ENCODE measurements around the gene CNTN4.

CNTN4 gene

GRCh38 chr3:2212206-2212605 lies 113.5 kb downstream of the CNTN4 start:
- no peak for DNase-seq (ENCODE audit: low read depth)
- no peak for TF ChIP-seq CTCF (conservative IDR thresholded peaks at IDR 0.05; ENCODE audit: low read depth, low read length)
- no peak overlapping the region for H3K4me3 ChIP-seq (ENCODE audit: low read depth, low read length)

- TF ChIP-seq CTCF (conservative IDR thresholded peaks at IDR 0.05; ENCODE audit: low read depth, low read length), result no peak
- H3K4me3 ChIP-seq (ENCODE audit: low read depth, low read length), result no peak overlapping the region
- DNase-seq (ENCODE audit: low read depth), result no peak
These were observed 119.7 kb downstream of the CNTN4 start for GRCh38 chr3:2218375-2218774.

- TF ChIP-seq CTCF (conservative IDR thresholded peaks at IDR 0.05; ENCODE audit: low read depth, low read length), result no peak
- no peak for DNase-seq (ENCODE audit: low read depth)
- H3K4me3 ChIP-seq (ENCODE audit: low read depth, low read length), result no peak overlapping the region
These were observed 120.2 kb downstream of the CNTN4 start for GRCh38 chr3:2218816-2219215.

GRCh38 chr3:2236203-2236602 lies 137.5 kb downstream of the CNTN4 start:
- H3K4me3 ChIP-seq (ENCODE audit: low read depth, low read length), result no peak overlapping the region
- TF ChIP-seq CTCF (conservative IDR thresholded peaks at IDR 0.05; ENCODE audit: low read depth, low read length), result no peak
- DNase-seq (ENCODE audit: low read depth), result no peak

GRCh38 chr3:2244137-2244536 lies 145.5 kb downstream of the CNTN4 start:
- no peak overlapping the region for H3K4me3 ChIP-seq (ENCODE audit: low read depth, low read length)
- DNase-seq (ENCODE audit: low read depth), result no peak
- no peak for TF ChIP-seq CTCF (conservative IDR thresholded peaks at IDR 0.05; ENCODE audit: low read depth, low read length)

- DNase-seq (ENCODE audit: low read depth), result no peak
- no peak overlapping the region for H3K4me3 ChIP-seq (ENCODE audit: low read depth, low read length)
- TF ChIP-seq CTCF (conservative IDR thresholded peaks at IDR 0.05; ENCODE audit: low read depth, low read length), result no peak
These were observed 148.4 kb downstream of the CNTN4 start for GRCh38 chr3:2246873-2247648.

GRCh38 chr3:2247831-2248230 lies 149.2 kb downstream of the CNTN4 start:
- DNase-seq (ENCODE audit: low read depth), result no peak
- no peak overlapping the region for H3K4me3 ChIP-seq (ENCODE audit: low read depth, low read length)
- TF ChIP-seq CTCF (conservative IDR thresholded peaks at IDR 0.05; ENCODE audit: low read depth, low read length), result no peak

All from choroid plexus epithelial cell (primary cell).